ENCODE results near the gene XNDC1N.
"Not testable (repeated sequence)": the region's sequence is repeated elsewhere in the genome, so short reads cannot be mapped to it uniquely, and the experiment has no call there.

XNDC1N gene

DNA sequence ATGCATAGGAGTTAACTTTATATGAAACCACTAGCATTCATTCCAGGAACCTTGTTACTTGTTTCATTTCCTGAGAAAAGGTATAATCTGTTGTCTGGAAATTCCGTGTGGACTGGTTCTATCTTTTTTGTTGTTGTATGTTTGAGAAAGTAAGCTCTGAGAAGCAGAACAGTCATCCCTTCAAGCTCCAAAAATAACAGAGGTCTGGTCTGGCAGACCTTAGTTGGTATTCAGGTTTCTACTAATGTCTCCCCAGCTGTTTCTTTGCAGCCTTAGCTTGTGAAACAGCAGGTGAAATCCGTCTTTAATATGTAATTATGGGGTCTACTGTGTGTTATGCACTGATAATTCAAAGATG, 2.8 kb upstream of the XNDC1N start:
- no peak for DNase-seq

DNA sequence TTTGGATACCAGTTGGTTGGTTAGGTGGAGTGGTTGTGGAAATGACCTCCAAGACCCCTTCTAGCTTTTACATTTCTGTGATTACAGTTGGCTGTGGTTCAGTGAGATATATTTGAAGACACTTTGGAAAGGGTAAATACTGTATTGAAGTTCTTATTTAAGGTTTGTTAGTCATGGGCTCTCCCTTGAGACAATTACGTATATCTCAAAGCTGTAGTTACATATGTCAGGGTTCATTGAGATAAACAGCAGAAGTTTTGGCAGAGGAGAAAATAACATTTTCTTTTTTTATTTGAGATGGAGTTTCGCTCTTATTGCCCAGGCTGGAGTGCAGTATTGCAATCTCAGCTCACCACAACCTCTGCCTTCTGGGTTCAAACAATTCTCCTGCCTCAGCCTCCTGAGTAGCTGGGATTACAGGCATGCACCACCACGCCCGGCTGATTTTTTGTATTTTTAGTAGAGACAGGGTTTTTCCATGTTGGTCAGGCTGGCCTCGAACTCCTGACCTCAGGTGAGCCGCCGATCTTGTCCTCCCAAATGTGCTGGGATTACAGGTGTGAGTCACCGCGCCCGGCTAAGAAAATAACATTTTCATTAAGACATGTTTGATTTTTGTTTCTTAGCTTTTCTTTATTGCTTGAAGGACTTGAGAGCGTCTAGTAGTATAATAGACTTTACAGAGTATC, 2.3 kb upstream of the XNDC1N start:
- no peak for DNase-seq

DNA sequence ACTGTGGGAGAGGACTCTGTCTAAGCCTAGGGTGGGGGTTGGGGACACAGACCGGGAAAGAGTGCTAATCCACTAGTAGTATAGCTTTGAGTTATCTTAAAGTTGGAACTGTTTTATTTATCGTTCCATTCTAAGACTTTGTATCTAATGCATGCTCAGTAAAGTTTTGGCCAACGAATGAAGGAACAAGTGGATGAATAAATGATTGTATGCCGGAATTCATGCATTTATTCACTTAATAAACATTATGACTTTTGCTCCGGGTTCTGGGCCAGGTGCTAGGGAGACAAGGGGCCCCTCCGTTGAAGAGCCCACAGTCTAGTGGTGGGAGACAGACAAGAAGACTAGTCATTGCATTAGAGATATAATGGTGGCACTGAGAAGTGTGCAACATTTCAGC, 1.1 kb upstream of the XNDC1N start:
- no peak for DNase-seq

DNA sequence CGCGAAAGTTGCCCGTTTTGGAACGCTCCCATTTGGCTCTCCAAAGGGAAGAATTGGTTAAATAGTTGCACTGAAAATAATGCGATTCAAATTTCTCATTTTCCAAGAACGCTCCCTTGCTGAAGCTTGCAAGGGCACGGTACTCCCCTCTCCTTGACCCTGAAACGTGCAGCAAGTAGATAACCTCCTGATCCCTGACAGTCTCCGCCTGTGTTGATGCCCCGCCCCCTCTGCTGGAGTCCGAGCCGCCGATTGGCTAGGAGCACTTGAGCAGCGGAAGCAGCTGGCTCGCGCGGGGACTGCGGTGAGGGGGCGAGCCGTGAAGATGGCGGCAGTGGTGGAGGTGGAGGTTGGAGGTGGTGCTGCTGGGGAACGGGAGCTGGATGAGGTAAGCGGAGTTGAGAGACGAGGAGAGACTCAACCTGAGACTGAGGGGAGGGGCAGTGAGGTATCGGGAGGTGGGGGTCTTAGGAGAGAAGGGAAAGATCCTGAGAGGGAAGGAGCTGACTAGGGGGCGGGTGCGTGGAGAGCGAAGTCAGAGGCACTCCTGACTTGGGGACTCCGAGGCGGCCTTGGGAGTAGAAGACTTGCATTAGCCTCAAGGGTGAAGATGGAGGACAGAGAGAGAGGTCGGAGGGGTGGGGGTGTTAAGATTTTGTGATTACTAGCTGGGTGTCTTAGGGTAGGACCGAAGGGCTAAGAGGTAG, 496 bp upstream of the XNDC1N start, which contains the start of gene RNF121:
Gene RNF121, plus strand, starts transcription at position 310 of the 707 bp plus-strand sequence. Its CDS starts 16 bp downstream, at position 326.
- DNase-seq: peak; percentile 84 to 99 (median 94)

DNA sequence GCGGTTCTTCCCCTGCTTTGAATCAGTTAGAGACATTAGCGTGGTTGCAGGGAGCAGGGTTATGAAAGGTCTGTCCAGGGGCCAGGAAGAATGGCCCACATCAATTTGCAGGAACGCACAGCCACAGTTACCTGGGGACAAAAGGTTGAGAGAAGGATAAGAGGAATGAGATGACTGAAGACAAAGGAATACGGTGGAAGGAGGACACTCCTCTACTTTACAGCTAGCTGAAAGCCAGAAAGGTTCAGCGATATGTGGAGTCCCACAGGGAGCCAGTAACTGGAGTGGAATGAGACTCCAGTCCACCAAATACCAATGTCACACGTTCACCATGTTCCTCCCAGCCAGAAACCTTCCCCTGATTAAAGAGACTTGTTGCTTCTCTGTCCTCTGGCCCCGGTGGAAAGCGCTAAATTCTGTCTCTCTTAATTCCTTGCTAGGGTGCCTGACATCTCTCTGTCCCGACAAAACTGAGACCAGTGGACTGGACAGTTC, 10.7 kb downstream of the XNDC1N start:
- no peak for DNase-seq

DNA sequence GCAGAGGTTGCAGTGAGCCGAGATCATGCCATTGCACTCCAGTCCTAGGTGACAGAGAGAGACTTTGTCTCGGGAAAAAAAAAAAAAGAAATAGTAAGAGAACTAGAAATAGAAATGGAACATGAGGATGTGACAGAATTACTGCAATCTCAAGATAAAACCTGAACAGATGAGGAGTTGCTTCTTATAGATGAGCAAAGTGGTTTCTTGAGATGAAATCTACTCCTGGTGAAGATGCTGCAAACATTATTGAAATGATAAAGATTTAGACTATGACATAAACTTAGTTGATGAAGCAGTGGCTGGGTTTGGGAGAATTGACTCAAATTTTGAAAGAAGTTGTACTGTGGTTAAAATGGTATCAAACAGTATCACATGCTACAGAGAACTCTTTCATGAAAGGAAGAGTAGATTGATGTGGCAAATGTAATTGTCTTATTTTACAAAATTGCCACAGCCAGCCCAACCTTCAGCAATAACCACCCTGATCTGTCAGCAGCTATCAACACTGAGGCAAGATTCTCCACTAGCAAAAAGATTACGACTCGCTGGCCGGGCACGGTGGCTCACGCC, 13.7 kb downstream of the XNDC1N start:
- no peak for DNase-seq

DNA sequence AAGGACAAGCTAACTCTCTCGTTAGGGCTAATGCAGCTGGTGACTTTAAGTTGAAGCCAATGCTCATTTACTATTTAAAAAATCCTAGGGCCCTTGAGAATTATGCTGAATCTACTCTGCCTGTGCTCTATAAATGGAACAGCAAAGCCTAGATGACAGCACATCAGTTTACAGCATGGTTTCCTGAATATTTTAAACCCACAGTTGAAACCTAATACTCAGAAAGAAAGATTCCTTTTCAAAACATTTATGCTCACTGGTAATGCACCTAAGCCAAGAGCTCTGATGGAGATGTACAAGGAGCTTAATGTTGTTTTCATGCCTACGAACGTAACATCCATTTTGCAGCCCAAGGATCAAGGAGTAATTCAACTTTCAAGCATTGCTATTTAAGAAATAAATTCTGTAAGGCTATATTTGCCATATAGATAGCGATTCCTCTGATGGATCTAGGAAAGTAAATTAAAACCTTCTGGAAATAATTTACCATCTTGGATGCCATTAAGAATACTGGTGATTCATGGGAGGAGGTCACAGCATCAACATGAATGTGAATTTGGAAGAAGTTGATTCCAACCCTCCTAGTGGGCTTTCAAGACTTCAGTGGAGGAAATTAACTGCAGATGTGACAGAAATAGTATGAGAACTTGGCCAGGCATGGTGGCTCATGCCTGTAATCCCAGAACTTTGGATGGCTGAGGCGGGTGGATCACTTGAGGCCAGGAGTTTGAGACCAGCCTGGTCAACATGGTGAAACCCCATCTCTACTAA, 14.5 kb downstream of the XNDC1N start:
- no peak for DNase-seq

DNA sequence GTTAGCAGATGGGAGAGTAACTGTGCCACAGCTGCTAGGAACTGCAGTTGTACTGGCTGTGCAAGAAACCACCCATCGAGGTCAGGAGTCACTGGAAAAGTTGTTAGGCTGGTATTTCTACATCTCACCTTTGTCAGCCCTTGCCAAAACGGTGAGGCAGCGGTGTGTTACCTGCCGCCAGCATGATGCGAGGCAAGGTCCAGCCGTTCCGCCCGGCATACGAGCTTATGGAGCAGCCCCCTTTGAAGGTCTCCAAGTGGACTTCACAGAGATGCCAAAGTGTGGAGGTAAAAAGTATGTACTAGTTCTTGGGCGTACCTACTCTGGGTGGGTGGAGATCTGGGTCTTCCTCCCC, 16.4 kb downstream of the XNDC1N start:
- not testable (repeated sequence) for DNase-seq

DNA sequence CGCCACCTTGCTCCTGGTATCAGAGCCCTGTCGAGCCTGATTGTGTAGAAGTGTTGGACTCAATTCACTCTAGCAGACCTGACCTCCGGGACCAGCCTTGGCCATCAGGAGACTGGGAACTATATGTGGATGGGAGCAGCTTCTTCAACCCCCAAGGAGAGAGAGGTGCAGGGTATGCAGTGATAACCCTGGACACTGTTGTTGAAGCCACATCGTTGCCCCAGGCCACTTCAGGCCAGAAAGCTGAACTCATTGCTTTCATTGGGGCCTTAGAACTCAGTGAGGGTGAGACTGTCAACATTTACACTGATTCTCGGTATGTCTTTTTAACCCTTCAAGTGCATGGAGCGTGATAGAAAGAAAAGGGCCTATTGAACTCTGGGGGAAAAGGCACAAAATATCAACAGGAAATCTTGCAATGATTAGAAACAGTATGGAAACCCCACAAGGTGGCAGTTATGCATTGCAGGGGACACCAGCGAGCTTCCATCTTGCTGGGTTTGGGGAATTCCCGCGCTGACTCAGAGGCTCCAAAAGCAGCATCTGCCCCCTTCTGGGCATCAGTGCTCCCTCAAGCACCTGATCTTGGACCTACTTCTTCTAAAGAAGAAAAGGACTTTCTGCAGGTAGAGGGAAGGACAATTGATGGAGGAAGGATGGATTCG, 16.9 kb downstream of the XNDC1N start:
- not testable (repeated sequence) for DNase-seq

DNA sequence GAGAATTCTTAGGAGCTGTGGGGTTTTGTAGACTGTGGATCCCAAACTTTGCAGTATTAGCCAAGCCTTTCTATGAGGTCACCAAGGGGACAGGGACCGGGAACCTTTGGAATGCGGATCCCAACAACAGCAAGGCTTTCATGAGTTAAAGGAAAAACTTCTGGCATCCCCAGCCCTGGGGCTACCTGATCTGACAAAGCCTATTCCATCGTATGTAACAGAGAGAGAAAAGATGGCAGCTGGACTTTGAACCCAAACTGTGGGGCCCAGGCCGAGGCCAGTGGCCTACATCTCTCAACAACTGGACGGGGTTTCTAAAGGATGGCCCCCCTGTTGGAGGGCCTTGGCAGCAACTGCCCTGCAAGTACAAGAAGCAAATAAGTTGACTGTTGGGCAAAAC, 17.6 kb downstream of the XNDC1N start:
- DNase-seq: not testable (repeated sequence)

DNA sequence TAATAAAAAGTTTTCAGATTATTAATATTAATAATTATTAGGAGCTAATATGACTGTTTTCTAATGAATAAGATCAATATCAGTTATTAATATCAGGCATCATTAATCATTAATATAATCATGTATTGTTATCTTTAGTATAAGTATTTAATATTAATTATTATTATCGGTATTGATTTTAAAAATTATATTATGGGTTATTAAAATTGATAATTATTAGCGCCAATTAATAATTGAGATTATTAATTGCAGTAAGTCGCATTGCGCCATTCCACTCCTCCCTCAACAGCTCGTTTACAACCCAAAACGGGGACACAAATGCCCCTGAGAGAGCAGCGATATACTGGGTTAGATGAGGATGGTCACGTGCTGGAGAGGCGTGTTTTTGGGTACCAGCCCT, 20.2 kb downstream of the XNDC1N start:
- no peak for DNase-seq

DNA sequence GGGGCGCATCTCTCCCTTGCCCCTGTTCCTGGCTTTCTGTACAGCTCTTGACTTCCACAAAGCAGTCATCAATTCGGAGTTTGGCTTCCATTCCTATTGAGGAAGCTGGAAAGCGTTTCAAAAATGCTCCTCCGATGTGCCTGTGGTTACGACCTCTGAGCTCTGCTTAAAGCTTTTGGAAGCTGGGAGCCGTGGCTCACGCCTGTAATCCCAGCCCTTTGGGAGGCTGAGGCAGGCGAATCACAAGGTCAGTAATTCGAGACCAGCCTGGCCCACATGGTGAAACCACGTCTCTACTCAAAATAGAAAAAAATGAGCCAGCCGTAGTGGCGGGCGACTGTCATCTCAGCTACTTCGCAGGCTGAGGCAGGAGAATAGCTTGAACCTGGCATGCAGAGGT, 27.3 kb downstream of the XNDC1N start:
- DNase-seq: not testable (repeated sequence)

DNA sequence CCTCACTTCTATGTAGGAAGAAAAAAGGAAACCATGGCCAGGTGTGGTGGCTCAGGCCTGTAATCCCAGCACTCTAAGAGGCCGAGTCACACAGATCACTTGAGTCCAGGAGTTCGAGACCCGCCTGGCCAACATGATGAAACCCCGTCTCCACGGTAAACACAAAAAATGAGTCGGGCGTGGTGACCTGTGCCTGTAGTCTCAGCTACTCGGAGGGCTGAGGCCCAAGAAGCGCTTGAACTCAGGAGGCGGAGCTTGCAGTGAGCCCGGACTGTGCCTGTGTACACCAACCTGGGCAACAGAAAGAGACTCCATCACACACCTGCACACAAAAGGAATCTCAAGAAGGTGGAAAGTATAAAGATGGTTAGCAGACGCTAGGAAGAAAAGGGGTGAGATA, 32.4 kb downstream of the XNDC1N start:
- DNase-seq: no peak

DNA sequence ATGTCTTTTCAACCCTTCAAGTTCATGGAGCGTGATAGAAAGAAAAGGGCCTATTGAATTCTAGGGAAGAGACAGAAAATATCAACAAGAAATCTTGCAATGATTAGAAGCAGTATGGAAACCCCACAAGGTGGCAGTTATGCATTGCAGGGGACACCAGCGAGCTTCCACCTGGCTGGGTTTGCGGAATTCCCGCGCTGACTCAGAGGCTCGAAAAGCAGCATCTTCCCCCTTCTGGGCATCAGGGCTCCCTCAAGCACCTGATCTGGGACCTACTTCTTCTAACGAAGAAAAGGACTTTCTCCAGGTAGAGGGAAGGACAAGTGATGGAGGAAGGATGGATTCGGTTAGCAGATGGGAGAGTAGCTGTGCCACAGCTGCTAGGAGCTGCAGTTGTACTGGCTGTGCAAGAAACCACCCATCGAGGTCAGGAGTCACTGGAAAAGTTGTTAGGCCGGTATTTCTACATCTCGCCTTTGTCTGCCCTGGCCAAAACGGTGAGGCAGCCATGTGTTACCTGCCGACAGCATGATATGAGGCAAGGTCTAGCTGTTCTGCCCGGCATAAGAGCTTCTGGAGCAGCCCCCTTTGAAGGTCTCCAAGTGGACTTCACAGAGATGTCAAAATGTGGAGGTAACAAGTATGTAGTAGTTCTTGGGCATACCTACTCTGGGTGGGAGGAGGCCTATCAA, 39.1 kb downstream of the XNDC1N start:
- not testable (repeated sequence) for DNase-seq

DNA sequence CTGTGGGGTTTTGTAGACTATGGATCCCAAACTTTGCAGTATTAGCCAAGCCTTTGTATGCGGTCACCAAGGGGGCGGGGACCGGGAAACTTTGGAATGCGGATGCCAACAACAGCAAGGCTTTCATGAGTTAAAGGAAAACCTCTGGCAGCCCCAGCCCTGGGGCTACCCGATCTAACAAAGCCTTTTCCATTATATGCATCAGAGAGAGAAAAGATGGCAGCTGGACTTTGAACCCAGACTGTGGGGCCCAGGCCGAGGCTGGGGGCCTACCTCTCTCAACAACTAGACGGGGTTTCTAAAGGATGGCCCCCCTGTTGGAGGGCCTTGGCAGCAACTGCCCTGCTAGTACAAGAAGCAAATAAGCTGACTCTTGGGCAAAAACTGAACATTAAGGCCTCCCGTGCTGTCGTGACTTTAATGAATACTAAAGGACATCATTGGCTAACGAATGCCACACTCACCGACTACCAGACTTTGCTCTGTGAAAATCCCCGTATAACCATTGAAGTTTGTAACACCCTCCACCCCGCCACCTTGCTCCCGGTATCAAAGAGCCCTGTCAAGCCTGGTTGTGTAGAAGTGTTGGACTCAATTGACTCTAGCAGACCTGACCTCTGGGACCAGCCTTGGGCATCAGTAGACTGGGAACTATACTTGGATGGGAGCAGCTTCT, 39.9 kb downstream of the XNDC1N start:
- not testable (repeated sequence) for DNase-seq

DNA sequence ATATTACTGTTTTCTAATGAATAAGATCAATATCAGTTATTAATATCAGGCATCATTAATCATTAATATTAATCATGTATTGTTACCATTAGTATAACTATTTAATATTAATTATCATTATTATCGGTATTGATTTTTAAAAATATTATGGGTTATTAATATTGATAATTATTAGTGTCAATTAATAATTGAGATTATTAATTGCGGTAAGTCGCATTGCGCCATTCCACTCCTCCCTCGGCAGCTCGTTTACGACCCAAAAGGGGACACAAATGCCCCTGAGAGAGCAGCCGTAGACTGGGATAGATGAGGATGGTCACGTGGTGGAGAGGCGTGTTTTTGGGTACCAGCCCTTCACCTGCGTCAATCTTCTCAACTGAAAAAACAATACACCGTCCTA, 42.6 kb downstream of the XNDC1N start:
- DNase-seq: not testable (repeated sequence)

All from C1 segment of cervical spinal cord (tissue), 14 donors.